H9 (cell line): Measurements from ENCODE around the gene IL1RAP. TPM values are rescaled to one million over a fixed set of nuclear protein-coding genes. Genes with fewer than 3 reads are reported as not detected.

Experiments used
- DNase-seq: peaks from one replicate; pipeline ENCODE4 v3.0.0-alpha.2; 2017
- H2AFZ ChIP-seq: one replicate; pipeline ENCODE4 v1.6.1; 2013; ENCODE audit warnings: mild to moderate bottlenecking, low read length, control low read depth, moderate library complexity
- H2AK5ac ChIP-seq: 2 replicates; pipeline ENCODE4 v1.6.1; 2013; ENCODE audit warnings: low read length, control low read depth, mixed read lengths; ENCODE audit not compliant: insufficient read length
- H2BK120ac ChIP-seq: one replicate; pipeline ENCODE4 v1.6.1; 2013; ENCODE audit warnings: low read depth, mild to moderate bottlenecking, low read length, control low read depth, inconsistent platforms; ENCODE audit not compliant: poor library complexity, severe bottlenecking
- H2BK12ac ChIP-seq: 2 replicates; pipeline ENCODE4 v1.6.1; 2013; ENCODE audit warnings: low read length, control low read depth, mixed read lengths, low read depth; ENCODE audit not compliant: insufficient read length
- H2BK15ac ChIP-seq: 2 replicates; pipeline ENCODE4 v1.6.1; 2013; ENCODE audit warnings: low read depth, low read length, control low read depth
- H2BK20ac ChIP-seq: one replicate; pipeline ENCODE4 v1.6.1; 2013; ENCODE audit warnings: low read depth, mild to moderate bottlenecking, low read length, control low read depth, inconsistent platforms; ENCODE audit not compliant: poor library complexity, severe bottlenecking
- H2BK5ac ChIP-seq: 2 replicates; pipeline ENCODE4 v1.6.1; 2013; ENCODE audit warnings: low read length, control low read depth, mixed read lengths; ENCODE audit not compliant: insufficient read length
- H3K14ac ChIP-seq: 2 replicates; pipeline ENCODE4 v1.6.1; 2013; ENCODE audit warnings: low read length, control low read depth; ENCODE audit not compliant: insufficient read depth
- H3K18ac ChIP-seq: 2 replicates; pipeline ENCODE4 v1.6.1; 2013; ENCODE audit warnings: low read depth, mild to moderate bottlenecking, mixed read lengths, low read length, control low read depth; ENCODE audit not compliant: insufficient read length
- H3K23ac ChIP-seq: 2 replicates; pipeline ENCODE4 v1.6.1; 2013; ENCODE audit warnings: low read length, control low read depth, mixed read lengths, low read depth; ENCODE audit not compliant: insufficient read length
- H3K23me2 ChIP-seq: 2 replicates; pipeline ENCODE4 v1.6.1; 2013; ENCODE audit warnings: low read depth, mild to moderate bottlenecking, mixed read lengths, low read length, control low read depth; ENCODE audit not compliant: insufficient read length, poor library complexity, severe bottlenecking
- H3K27ac ChIP-seq: 2 replicates; pipeline ENCODE4 v1.5.1; 2013; ENCODE audit warnings: low read length, control low read depth, mixed read lengths, low read depth; ENCODE audit not compliant: insufficient read length
- H3K27me3 ChIP-seq: 2 replicates; pipeline ENCODE4 v1.6.1; 2013; ENCODE audit warnings: low read length, control low read depth, inconsistent platforms; ENCODE audit not compliant: insufficient read depth
- H3K4ac ChIP-seq: 2 replicates; pipeline ENCODE4 v1.6.1; 2013; ENCODE audit warnings: low read depth, mild to moderate bottlenecking, control low read depth, inconsistent platforms, low read length, moderate library complexity
- H3K4me1 ChIP-seq: 2 replicates; pipeline ENCODE4 v1.6.1; 2013; ENCODE audit warnings: low read length, control low read depth, inconsistent platforms; ENCODE audit not compliant: insufficient read depth
- H3K4me2 ChIP-seq: 2 replicates; pipeline ENCODE4 v1.6.1; 2013; ENCODE audit warnings: low read length, control low read depth, mixed read lengths; ENCODE audit not compliant: insufficient read length, insufficient read depth
- H3K56ac ChIP-seq: 2 replicates; pipeline ENCODE4 v1.6.1; 2013; ENCODE audit warnings: low read depth, mild to moderate bottlenecking, mixed read lengths, low read length, control low read depth; ENCODE audit not compliant: insufficient read length
- H3K79me1 ChIP-seq: 2 replicates; pipeline ENCODE4 v1.6.1; 2013; ENCODE audit warnings: low read depth, mild to moderate bottlenecking, moderate library complexity, low read length, control low read depth, inconsistent platforms; ENCODE audit not compliant: insufficient read depth, poor library complexity, severe bottlenecking
- H3K79me2 ChIP-seq: 2 replicates; pipeline ENCODE4 v1.6.1; 2013; ENCODE audit warnings: low read length, control low read depth, inconsistent platforms; ENCODE audit not compliant: insufficient read depth
- H3K9ac ChIP-seq: 2 replicates; pipeline ENCODE4 v1.6.1; 2013; ENCODE audit warnings: low read length, control low read depth, mixed read lengths; ENCODE audit not compliant: insufficient read length; ENCODE audit errors: extremely low read depth
- H3K9me3 ChIP-seq: one replicate; pipeline ENCODE4 v1.6.1; 2013; ENCODE audit warnings: low read depth, low read length, inconsistent platforms; ENCODE audit not compliant: control insufficient read depth
- H3T11ph ChIP-seq: one replicate; pipeline ENCODE4 v1.6.1; 2013; ENCODE audit warnings: mild to moderate bottlenecking, low read length, control low read depth, inconsistent platforms
- H4K20me1 ChIP-seq: one replicate; pipeline ENCODE4 v1.6.1; 2013; ENCODE audit not compliant: control insufficient read depth, insufficient read length, insufficient read depth
- H4K5ac ChIP-seq: 2 replicates; pipeline ENCODE4 v1.6.1; 2013; ENCODE audit warnings: low read depth, mild to moderate bottlenecking, mixed read lengths, low read length, control low read depth; ENCODE audit not compliant: insufficient read length
- H4K8ac ChIP-seq: replicated peaks from 2 replicates; pipeline ENCODE4 v1.6.1; 2013; ENCODE audit warnings: low read length, control low read depth, mixed read lengths, low read depth; ENCODE audit not compliant: insufficient read length
- H4K91ac ChIP-seq: 2 replicates; pipeline ENCODE4 v1.6.1; 2013; ENCODE audit warnings: low read depth, mild to moderate bottlenecking, moderate library complexity, mixed read lengths, low read length, control low read depth; ENCODE audit not compliant: insufficient read length
- H3K27ac Mint-ChIP-seq, 3 experiments: 2 replicates in 2 of 3; 3 replicates in 1 of 3; pipeline ENCODE4 v1.8.0; 2020 to 2021; ENCODE audit warnings: mixed read lengths in 3 of 3, mild to moderate bottlenecking in 1 of 3, moderate library complexity in 1 of 3
- H3K27me3 Mint-ChIP-seq: 2 replicates; pipeline ENCODE4 v1.8.0; 2021; ENCODE audit warnings: low read depth, mild to moderate bottlenecking, moderate library complexity, mixed read lengths
- H3K36me3 Mint-ChIP-seq, 3 experiments: 2 replicates in 2 of 3; 3 replicates in 1 of 3; pipeline ENCODE4 v1.8.0; 2020 to 2021; ENCODE audit warnings: low read depth in 3 of 3, mixed read lengths in 3 of 3; ENCODE audit not compliant: insufficient read depth in 1 of 3
- H3K4me1 Mint-ChIP-seq, 2 experiments: 2 replicates each; pipeline ENCODE4 v1.8.0; 2020; ENCODE audit warnings: mixed read lengths in 2 of 2
- H3K4me3 Mint-ChIP-seq, 2 experiments: 2 replicates in 1 of 2; 3 replicates in 1 of 2; pipeline ENCODE4 v1.8.0; 2020 to 2021; ENCODE audit warnings: mild to moderate bottlenecking in 2 of 2, mixed read lengths in 2 of 2, moderate library complexity in 1 of 2
- H3K9me3 Mint-ChIP-seq, 2 experiments: 2 replicates in 1 of 2; 3 replicates in 1 of 2; pipeline ENCODE4 v1.8.0; 2020; ENCODE audit warnings: mild to moderate bottlenecking in 2 of 2, mixed read lengths in 2 of 2, moderate library complexity in 1 of 2
- CTCF ChIP-seq: fragments of 200-600 bp; sonication (generic); conservative IDR thresholded peaks from 3 replicates; pipeline ENCODE4 v1.8.0; 2021; ENCODE audit warnings: antibody characterized with exemption, mild to moderate bottlenecking
- WGBS: extraction: QIAGEN DNeasy Blood & Tissue Kit; methylation state at CpG from one replicate; pipeline ENCODE4 v1.1.7; 2013; ENCODE audit warnings: missing lambda C conversion rate, low lambda C conversion rate, mixed read lengths; ENCODE audit not compliant: insufficient read length; ENCODE audit errors: extremely low coverage; 5-methylcytosine and 5-hydroxymethylcytosine counted together
- total RNA-seq: library from RNA; stranded (reverse); gene quantifications from 2 replicates; pipeline ENCODE4 v1.2.1, GENCODE V29; 2021

The IL1RAP gene
- total RNA-seq, 1 experiment from 2014 or later: 4.6 TPM

GRCh38 chr3:190695994-190696393, 182.1 kb downstream of the IL1RAP start:
- Histone ChIP-seq H3K9me3 (no peaks in the 10 kb centered on the region), H2BK12ac (no peak overlapping the region), H3K27me3 (no peaks in the 10 kb centered on the region), H3K18ac (no peak overlapping the region), H3K79me1 (no peaks in the 10 kb centered on the region), H2BK20ac (no peak overlapping the region), H3K79me2 (no peaks in the 10 kb centered on the region), H4K5ac (no peak overlapping the region), H4K8ac (no peak overlapping the region), H3K4ac (no peak overlapping the region), H3K4me1 (no peaks in the 10 kb centered on the region; the same call in 1 of the 2 replicates), H4K91ac (no peak overlapping the region), H3K4me2 (no peak overlapping the region), H3K14ac (no peak overlapping the region), H3K56ac (no peak overlapping the region), H2AK5ac (no peak overlapping the region), H3K27ac (no peak overlapping the region), H2AFZ (no peak overlapping the region), H4K20me1 (no peaks in the 10 kb centered on the region), H3T11ph (no peak overlapping the region), H3K23me2 (no peaks in the 10 kb centered on the region), H2BK5ac (no peak overlapping the region), H3K23ac (no peak overlapping the region), H3K9ac (no peak overlapping the region), H2BK120ac (no peak overlapping the region), H2BK15ac (no peak overlapping the region)
- no peaks in the 10 kb centered on the region; a peak in 1 of 7 replicates for H3K36me3 Mint-ChIP-seq
- TF ChIP-seq CTCF: no peak
- DNase-seq: no peak
- no peaks in the 10 kb centered on the region for H3K27me3 Mint-ChIP-seq
- H3K27ac Mint-ChIP-seq: no peak overlapping the region
- peaks cover 6 to 9% of the 10 kb centered on the region in 2 experiments; a peak in 3 of 4 replicates for H3K4me1 Mint-ChIP-seq
- H3K4me3 Mint-ChIP-seq: no peak overlapping the region
- no CpG with 5 or more reads among the region's 5 CpGs for WGBS
- H3K9me3 Mint-ChIP-seq: no peaks in the 10 kb centered on the region
